NCI-H2196 treated with DMSO at 0.1 percent for 48 hours (cell line): ENCODE measurements around the gene KRT38.
"Not testable (repeated sequence)": the region's sequence is repeated elsewhere in the genome, so short reads cannot be mapped to it uniquely, and the experiment has no call there.

Source experiments
- DNase-seq: peaks from one replicate; lab custom pipeline; 2025; ENCODE audit not compliant: unreplicated experiment; lab: John Stamatoyannopoulos, UW

Gene KRT38

DNA sequence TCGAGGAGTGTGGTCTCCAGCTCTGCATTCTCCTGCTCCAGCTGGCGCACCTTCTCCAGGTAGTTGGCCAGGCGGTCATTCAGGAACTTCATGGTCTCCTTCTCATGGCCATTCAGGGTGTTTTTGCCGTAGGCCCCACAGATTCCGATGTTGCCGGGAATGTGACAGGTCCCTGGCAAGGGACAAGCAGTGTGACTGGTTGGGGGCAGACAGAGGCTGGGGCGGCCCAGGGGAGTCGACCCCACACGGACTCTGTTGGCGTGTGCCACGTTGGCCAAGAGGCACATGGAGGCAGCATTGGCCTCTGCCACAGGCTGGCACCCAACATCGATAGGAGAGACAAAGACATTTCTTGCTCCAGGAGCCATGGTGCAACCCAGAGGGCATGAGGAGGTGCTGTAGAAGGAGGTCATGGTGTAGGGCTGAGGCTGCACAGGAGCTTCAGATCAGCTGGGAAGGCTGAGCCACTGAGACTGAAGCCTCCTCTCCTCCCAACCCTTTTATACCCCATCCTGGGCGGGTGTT lies 16.6 kb downstream of the KRT38 start, which contains the start of gene KRT37:
Gene KRT37, minus strand, starts transcription at position 475 of the 525 bp plus-strand sequence. Its CDS starts 62 bp downstream, at position 413.
- no peak for DNase-seq

GRCh38 chr17:41422586-41422985 lies 18.2 kb downstream of the KRT38 start:
- not testable (repeated sequence) for DNase-seq

DNA sequence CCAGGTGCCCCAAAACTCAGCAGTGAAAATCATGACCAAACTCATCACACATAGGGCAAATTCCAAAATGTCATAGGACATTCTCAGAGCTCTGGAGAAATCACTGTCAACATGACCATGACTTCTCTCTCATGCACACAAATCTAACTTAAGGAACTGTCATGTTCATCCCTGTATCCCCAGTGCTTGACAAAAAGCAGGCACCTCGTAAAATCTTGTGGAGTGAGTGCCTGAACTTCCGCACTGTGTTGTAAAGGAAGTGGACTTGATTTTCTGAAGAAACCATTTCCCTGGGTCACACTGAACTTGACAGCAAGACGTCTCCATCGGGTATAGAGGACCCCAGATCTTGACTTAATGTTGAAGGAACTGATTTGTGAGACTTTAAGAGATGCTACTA lies 19.2 kb downstream of the KRT38 start:
- no peak for DNase-seq

GRCh38 chr17:41421116-41421515 lies 19.7 kb downstream of the KRT38 start:
- DNase-seq: no peak

DNA sequence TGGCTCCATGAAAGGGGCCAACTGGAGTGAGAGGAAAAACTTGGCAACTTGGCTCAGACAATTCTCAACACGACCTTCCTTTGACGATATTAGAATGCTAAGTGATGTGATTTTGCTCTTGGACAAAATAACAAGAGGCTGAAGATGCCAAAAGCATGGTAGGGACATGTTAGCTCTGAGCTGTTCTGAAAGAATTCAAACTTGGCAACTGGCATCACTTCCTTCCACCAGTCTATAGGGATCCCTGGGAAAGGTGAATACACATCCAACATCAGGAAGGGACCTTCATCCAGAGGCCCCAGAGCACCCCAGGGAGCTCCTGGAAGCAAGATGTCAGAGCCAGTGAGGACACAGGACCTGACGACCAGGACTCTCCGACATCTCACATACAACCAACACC lies 20.6 kb downstream of the KRT38 start:
- no peak for DNase-seq

GRCh38 chr17:41419716-41420115 lies 21.1 kb downstream of the KRT38 start:
- no peak for DNase-seq

DNA sequence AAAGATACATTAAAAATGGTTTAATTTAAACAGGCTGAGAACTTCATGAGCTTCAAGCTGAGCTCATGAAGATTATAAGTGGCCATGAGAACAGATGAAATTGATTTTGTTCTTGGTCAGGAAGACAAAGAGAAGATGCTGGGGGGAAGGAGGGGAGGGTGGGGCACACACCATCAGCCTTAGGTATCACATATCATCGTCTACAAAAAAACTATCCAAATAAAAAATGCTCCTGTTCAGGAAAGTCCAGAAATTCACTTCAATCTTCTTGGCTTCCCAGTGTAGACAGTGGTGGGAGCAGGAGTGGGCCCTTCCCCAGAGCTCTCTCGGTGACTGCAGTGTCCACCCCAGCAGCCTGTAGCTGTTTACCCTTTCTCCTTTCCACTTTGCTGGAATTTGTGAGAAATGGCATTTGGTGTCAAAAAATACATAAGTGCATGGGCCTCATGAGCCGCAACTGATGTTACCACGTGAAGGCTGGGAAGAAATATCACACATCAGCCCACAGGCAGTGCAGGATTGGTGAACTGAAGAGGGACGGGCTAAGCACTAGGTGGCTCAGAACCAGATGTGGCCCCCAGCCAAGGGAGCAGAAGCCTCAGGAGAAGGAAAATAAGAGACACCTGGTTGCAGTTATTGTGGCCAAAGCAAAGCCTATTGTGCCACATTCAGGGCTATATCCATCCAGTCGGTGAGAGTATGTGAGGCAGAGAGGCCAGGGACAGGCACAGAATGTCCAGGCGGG lies 22.5 kb downstream of the KRT38 start:
- DNase-seq: no peak

DNA sequence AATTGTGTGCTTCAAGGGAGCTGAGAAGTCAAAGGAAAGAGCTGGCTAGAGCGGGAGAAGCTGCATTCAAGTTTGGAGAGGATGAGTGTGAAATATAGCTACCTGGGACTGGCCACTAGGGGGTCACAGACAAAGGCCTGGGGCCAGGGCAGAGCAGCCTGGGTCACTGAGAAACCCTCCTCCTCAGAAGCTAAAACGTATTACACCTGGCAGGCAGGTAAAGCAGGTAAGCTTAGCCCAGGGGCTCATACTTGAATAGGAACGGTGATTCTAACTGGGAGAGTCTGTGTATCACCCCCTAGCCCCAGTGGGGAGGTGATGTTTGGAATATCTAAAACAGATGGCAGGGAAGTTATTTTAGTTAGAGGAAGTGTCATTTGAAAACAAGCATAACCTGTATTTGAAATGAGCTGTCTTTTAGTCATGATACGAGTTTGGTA lies 23.2 kb downstream of the KRT38 start:
- DNase-seq: no peak

DNA sequence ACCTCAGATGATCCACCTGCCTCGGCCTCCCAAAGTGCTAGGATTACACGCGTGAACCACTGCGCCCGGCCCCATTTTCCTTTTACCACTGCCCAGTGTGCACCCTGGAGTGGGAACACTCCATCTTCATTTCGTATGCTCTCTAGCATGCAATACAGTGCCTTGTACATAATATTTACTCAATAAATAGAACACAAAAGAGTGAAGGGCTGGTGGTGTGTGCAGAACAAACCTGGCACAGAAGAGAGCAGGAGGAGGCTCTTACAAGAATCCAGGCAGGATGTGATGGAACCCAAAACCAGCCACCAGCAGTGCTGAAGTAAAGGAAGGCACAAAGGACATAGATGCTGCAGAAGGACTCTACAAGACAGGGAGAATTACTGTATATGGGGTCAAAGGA lies 23.7 kb downstream of the KRT38 start:
- DNase-seq: no peak

GRCh38 chr17:41416479-41416878 lies 24.3 kb downstream of the KRT38 start:
- DNase-seq: no peak

GRCh38 chr17:41415833-41416335 lies 24.9 kb downstream of the KRT38 start:
- no peak for DNase-seq

DNA sequence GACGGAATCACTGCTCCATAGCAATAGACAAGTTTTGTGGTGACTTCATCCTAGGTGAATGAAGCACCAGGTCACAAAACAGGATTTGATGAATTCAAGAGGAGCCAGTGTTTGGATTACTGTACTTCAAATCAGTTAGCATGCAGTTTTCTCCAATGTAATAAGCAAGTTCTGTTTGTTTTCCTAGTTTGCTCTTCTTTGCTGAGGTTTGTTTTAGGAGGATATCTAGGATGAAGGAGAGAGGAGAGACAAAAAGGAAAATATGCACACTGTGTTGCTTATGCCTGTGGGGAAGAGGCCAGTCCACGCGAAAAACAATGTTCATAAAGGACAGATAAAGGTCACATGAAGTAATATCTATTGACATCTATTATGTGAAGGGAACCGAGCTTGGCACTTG lies 25.4 kb downstream of the KRT38 start:
- DNase-seq: no peak

- no peak for DNase-seq
Observed at GRCh38 chr17:41413982-41414381, 26.8 kb downstream of the KRT38 start.

DNA sequence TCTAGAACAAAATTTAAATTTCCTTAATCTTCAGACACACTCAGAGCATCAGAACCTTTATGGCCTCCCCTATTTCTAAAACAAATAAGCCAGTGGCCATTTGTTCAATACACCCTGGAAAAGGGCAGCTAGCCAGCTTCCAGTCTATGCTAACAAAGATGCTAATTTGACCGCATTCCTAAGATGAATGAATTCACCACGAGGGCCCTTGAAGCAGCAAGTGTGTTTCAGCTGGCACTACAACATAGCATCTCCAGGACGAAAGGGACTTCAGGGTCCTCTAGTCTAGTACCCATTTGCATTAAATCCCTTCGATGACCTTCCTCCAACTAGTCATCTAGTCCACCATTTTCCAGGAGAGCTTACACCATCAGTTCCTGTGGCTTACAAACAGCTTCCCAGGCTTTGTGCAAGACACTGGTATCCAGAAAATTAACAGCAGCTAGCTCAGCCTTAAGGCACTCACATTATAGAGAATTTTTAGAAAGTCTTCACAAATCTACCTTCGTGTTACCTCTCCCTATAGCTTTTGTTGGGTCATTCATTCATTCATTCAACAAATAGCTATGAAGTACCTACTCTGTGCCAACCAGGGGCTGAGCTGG lies 27.3 kb downstream of the KRT38 start:
- no peak for DNase-seq

GRCh38 chr17:41411072-41411840 lies 29.5 kb downstream of the KRT38 start:
- DNase-seq: no peak

DNA sequence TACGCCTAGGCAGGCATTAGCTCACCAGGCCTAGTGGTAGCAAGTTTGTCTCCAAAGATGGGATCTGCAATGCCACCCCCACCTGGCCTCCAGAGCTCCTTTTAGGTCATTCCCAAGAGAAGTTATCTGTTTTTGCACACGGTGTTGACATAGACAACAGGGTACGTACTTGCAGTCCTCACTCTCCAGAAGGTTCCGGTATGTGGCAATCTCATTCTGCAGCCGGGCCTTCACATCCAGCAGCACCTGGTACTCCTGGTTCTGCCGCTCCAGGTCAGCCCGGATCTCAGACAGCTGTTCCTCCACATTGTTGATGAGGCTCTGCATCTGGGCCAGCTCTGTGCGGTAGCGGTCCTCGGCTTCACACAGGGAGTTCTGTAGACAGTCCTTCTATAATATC lies 33.6 kb downstream of the KRT38 start:
- no peak for DNase-seq

- DNase-seq: no peak
Observed at GRCh38 chr17:41406205-41406604, 34.6 kb downstream of the KRT38 start.

DNA sequence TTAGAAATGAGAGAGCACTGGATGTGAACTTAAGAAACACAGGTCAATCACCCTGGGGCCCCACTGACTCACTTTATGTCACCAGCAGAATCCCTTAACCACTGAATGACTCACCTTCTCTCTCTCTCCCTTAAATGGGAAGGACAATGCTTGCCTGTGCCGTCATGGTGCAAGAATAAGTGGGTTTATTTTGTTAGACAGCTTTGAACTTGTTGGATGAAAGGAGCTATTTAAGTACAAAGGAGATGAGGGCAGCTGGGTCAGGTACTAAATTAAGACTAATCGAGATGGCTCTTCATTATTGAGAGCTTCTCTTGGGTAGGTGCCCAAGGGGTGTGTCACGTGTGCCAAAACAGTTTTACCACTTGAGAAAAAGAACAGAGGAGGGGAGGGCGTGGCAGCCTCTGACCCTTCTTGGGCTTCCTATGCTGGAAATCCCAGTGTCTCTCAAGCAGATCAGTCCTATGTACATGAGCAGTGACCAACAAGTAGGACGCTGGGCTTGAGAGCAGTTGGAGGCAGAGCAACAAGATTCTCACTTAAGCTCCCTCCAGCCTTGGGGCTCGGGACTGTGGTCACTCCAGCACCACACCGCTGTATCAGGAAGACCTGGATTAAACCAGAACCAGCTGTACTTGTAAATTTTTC lies 36.6 kb downstream of the KRT38 start:
- DNase-seq: no peak

- no peak for DNase-seq
Observed at GRCh38 chr17:41403404-41404023, 37.3 kb downstream of the KRT38 start.

DNA sequence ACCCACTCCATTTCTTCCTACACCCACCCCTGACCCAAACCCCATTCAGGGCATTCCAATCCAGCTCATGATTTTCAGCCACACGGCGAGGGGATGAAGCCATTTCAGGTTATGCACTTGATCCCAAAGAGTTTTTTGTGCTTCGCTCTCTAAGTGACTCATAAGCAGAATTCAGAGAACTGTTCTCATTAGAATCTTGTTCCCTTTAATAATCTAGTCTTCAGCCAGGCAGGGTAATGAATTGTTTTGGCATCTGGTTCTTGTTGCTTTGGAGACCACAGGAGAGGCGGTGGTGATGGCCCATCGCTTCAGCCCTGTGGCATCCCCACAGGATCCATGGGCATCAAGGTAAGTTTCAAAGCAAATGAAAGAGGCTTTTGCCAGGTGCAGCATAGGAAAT lies 38.6 kb downstream of the KRT38 start:
- no peak for DNase-seq
